Caco-2 (cell line): ENCODE measurements around the gene LAD1. TPM values are rescaled to one million over a fixed set of nuclear protein-coding genes. Genes with fewer than 3 reads are reported as not detected.

ENCODE experiments used
- BruUV-seq: library from RNA; stranded (reverse); fragments of 400-500 nt; replicated peaks from 2 replicates; lab custom pipeline; 2021; lab: Mats Ljungman, UMichigan
- CTCF ChIA-PET: fragments of 300-600 bp; sonication (Branson Sonifier 250); formaldehyde crosslinking; loops from one replicate; lab custom pipeline; 2022; ENCODE audit warnings: antibody characterized with exemption; lab: Charles Lee
- POLR2A ChIA-PET: fragments of 300-600 bp; sonication (Branson Sonifier 250); formaldehyde crosslinking; loops from one replicate; lab custom pipeline; 2022; ENCODE audit warnings: antibody characterized with exemption; lab: Charles Lee
- DNase-seq, 2 experiments: peaks; one replicate each; pipeline versions ENCODE4 v3.0.0 to v3.0.0-alpha.2; 2020 to 2022
- H3K27me3 ChIP-seq: replicated peaks from 2 replicates; pipeline ENCODE4 v1.6.0; 2011; ENCODE audit warnings: low read length; ENCODE audit not compliant: control insufficient read depth, insufficient read depth
- H3K36me3 ChIP-seq: 2 replicates; pipeline ENCODE4 v1.5.1; 2011; ENCODE audit warnings: low read length; ENCODE audit not compliant: control insufficient read depth, insufficient read depth
- H3K4me1 ChIP-seq: fragments of 250-450 bp; sonication (Bioruptor Pico); 2 replicates; pipeline ENCODE4 v1.5.1; 2020; ENCODE audit warnings: mild to moderate bottlenecking
- H3K4me3 ChIP-seq: 2 replicates; pipeline ENCODE4 v1.5.1; 2011; ENCODE audit warnings: low read depth, mild to moderate bottlenecking, control low read depth, low read length
- H3K9me3 ChIP-seq: fragments of 250-450 bp; sonication (Bioruptor Pico); 2 replicates; pipeline ENCODE4 v1.5.1; 2020; ENCODE audit warnings: mild to moderate bottlenecking, moderate library complexity
- H3K27ac Mint-ChIP-seq: one replicate; pipeline ENCODE4 v1.8.0; 2022; ENCODE audit warnings: mixed read lengths; ENCODE audit not compliant: unreplicated experiment
- H3K27me3 Mint-ChIP-seq: one replicate; pipeline ENCODE4 v1.8.0; 2022; ENCODE audit warnings: mixed read lengths; ENCODE audit not compliant: insufficient read depth, unreplicated experiment
- H3K36me3 Mint-ChIP-seq: one replicate; pipeline ENCODE4 v1.8.0; 2022; ENCODE audit warnings: mild to moderate bottlenecking, mixed read lengths; ENCODE audit not compliant: insufficient read depth, unreplicated experiment
- H3K4me1 Mint-ChIP-seq: one replicate; pipeline ENCODE4 v1.8.0; 2022; ENCODE audit warnings: low read depth, mixed read lengths; ENCODE audit not compliant: unreplicated experiment
- H3K4me3 Mint-ChIP-seq: one replicate; pipeline ENCODE4 v1.8.0; 2022; ENCODE audit warnings: mild to moderate bottlenecking, moderate library complexity, mixed read lengths; ENCODE audit not compliant: unreplicated experiment
- H3K9me3 Mint-ChIP-seq: one replicate; pipeline ENCODE4 v1.8.0; 2022; ENCODE audit warnings: mixed read lengths; ENCODE audit not compliant: unreplicated experiment
- CTCF ChIP-seq, 2 experiments: fragments of 200-600 bp in 1 of 2; IDR thresholded peaks; 1 replicate in 1 of 2; 2 replicates in 1 of 2; pipeline versions ENCODE4 v1.5.1 to v1.8.0; 2011 to 2022; ENCODE audit warnings: antibody characterized with exemption in 1 of 2, control low read depth in 1 of 2, inconsistent platforms in 1 of 2, low read depth in 1 of 2, low read length in 1 of 2, mild to moderate bottlenecking in 1 of 2, moderate library complexity in 1 of 2; ENCODE audit not compliant: insufficient read depth in 1 of 2, severe bottlenecking in 1 of 2, unreplicated experiment in 1 of 2
- intact Hi-C: fragments of 100-400 bp; cut with micrococcal nuclease; formaldehyde crosslinking; loops from one replicate; pipeline ENCODE4 v1.10.0; 2022; ENCODE audit not compliant: unreplicated experiment
- total RNA-seq: library from RNA; stranded (reverse); gene quantifications from 2 replicates; pipeline ENCODE4 v1.2.3, GENCODE V29; 2022

LAD1 gene
- total RNA-seq, 1 experiment from 2014 or later: 80.5 TPM

- CTCF ChIA-PET: no interaction called here
- no peaks in the 10 kb centered on the region for H3K27me3 ChIP-seq
- peaks cover 66% of the 10 kb centered on the region for H3K4me1 ChIP-seq
These were observed 2.6 kb upstream of the LAD1 start for GRCh38 chr1:201401700-201402099.

GRCh38 chr1:201400852-201401230, 1.7 kb upstream of the LAD1 start:
- BruUV-seq: no TSS peak
- no peaks in the 10 kb centered on the region for H3K36me3 ChIP-seq
- H3K4me1 ChIP-seq: peaks cover 67% of the 10 kb centered on the region
- CTCF ChIA-PET: no interaction called here
- no peaks in the 10 kb centered on the region for H3K27me3 ChIP-seq
- peak overlapping the region; percentile 73 for H3K27ac Mint-ChIP-seq
- POLR2A ChIA-PET: no interaction called here
- H3K9me3 Mint-ChIP-seq: no peaks in the 10 kb centered on the region
- intact Hi-C loops: no loop called here
- TF ChIP-seq CTCF (IDR thresholded peaks at IDR 0.05; ENCODE audit: insufficient read depth in 1 of 2, low read depth in 1 of 2, low read length in 1 of 2, severe bottlenecking in 1 of 2, unreplicated experiment in 1 of 2): no peak
- no peaks in the 10 kb centered on the region for H3K36me3 Mint-ChIP-seq
- peaks cover 31% of the 10 kb centered on the region for H3K4me1 Mint-ChIP-seq
- no peaks in the 10 kb centered on the region for H3K9me3 ChIP-seq
- peak overlapping the region; percentile 73 for H3K4me3 Mint-ChIP-seq
- H3K4me3 ChIP-seq: no peak overlapping the region
- DNase-seq: no peak
- no peaks in the 10 kb centered on the region for H3K27me3 Mint-ChIP-seq

More at GRCh38 chr1:201401700-201402099, 2.6 kb upstream of the LAD1 start:
- POLR2A ChIA-PET: no interaction called here
- no TSS peak for BruUV-seq
- H3K36me3 Mint-ChIP-seq: no peaks in the 10 kb centered on the region
- Histone ChIP-seq H3K9me3 (no peaks in the 10 kb centered on the region), H3K4me3 (no peak overlapping the region), H3K36me3 (no peaks in the 10 kb centered on the region)
- H3K4me3 Mint-ChIP-seq: no peak overlapping the region
- no peaks in the 10 kb centered on the region for H3K27me3 Mint-ChIP-seq
- no peak for DNase-seq
- no peak overlapping the region for H3K27ac Mint-ChIP-seq
- intact Hi-C loops: no loop called here
- no peaks in the 10 kb centered on the region for H3K9me3 Mint-ChIP-seq
- TF ChIP-seq CTCF (IDR thresholded peaks at IDR 0.05; ENCODE audit: insufficient read depth in 1 of 2, low read depth in 1 of 2, low read length in 1 of 2, severe bottlenecking in 1 of 2, unreplicated experiment in 1 of 2): no peak
- peaks cover 27% of the 10 kb centered on the region for H3K4me1 Mint-ChIP-seq

- Histone ChIP-seq H3K27me3 (no peaks in the 10 kb centered on the region), H3K9me3 (no peaks in the 10 kb centered on the region), H3K4me3 (peak overlapping the region; percentile 79), H3K4me1 (peaks cover 67% of the 10 kb centered on the region), H3K36me3 (no peaks in the 10 kb centered on the region)
- H3K36me3 Mint-ChIP-seq: no peaks in the 10 kb centered on the region
- H3K4me1 Mint-ChIP-seq: peaks cover 32% of the 10 kb centered on the region
- H3K27me3 Mint-ChIP-seq: no peaks in the 10 kb centered on the region
- intact Hi-C loops: no loop called here
- ChIA-PET POLR2A (interaction anchor here (0.8 to 1.2 kb wide), 4 partner anchors 9 to 19 kb away, joined by 3 to 6 read pairs (median 4); no protein-coding TSS in a partner anchor), CTCF (no interaction called here)
- H3K27ac Mint-ChIP-seq: peak overlapping the region; percentile 73
- H3K9me3 Mint-ChIP-seq: no peaks in the 10 kb centered on the region
- TF ChIP-seq CTCF (IDR thresholded peaks at IDR 0.05; ENCODE audit: insufficient read depth in 1 of 2, low read depth in 1 of 2, low read length in 1 of 2, severe bottlenecking in 1 of 2, unreplicated experiment in 1 of 2): no peak
- no peak for DNase-seq
- no TSS peak for BruUV-seq
- H3K4me3 Mint-ChIP-seq: peak overlapping the region; percentile 73
These were observed 1.2 kb upstream of the LAD1 start for GRCh38 chr1:201400212-201400851.
